Measurements from ENCODE around the gene TCF7.

DNA sequence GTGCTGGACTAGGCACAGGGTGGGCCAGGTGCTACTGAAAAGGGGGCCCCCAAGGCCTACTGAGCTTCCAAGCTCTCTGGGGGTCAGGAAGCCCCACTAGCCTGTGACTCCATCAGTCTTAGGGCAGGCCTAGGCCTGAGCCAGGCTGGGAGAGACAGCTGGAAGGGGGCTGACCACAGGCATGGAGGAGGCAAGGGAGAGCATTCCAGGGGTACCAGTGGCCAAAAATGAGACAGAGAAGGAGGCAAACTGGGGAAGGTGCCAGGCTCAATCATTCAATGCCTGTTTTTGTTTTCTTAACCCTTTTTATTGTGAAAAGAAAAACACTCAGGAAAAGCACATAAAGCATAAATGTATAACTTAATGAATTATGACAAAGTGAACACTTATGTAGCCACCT is 26.2 kb upstream of the TCF7 start:
- TF ChIP-seq, protein P1, sequence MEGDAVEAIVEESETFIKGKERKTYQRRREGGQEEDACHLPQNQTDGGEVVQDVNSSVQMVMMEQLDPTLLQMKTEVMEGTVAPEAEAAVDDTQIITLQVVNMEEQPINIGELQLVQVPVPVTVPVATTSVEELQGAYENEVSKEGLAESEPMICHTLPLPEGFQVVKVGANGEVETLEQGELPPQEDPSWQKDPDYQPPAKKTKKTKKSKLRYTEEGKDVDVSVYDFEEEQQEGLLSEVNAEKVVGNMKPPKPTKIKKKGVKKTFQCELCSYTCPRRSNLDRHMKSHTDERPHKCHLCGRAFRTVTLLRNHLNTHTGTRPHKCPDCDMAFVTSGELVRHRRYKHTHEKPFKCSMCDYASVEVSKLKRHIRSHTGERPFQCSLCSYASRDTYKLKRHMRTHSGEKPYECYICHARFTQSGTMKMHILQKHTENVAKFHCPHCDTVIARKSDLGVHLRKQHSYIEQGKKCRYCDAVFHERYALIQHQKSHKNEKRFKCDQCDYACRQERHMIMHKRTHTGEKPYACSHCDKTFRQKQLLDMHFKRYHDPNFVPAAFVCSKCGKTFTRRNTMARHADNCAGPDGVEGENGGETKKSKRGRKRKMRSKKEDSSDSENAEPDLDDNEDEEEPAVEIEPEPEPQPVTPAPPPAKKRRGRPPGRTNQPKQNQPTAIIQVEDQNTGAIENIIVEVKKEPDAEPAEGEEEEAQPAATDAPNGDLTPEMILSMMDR (conservative IDR thresholded peaks at IDR 0.05; ENCODE audit: low read length): no peak
- no peak for TF ChIP-seq EZH2phosphoT487 (IDR thresholded peaks at IDR 0.05; ENCODE audit: borderline replicate concordance, low read depth, low read length)

Data from OCI-LY7 (cell line).